Tibial nerve (tissue), 4 donors: ENCODE data around the gene TCF25. TPM values are rescaled to one million over a fixed set of nuclear protein-coding genes. Genes with fewer than 3 reads are reported as not detected.

ENCODE experiments used
- DNase-seq, 2 donors: peaks; one replicate each; pipeline ENCODE4 v3.0.0-alpha.2; 2019; ENCODE audit warnings: low spot score in 2 of 2
- H3K27ac ChIP-seq, 4 donors: fragments of 200-600 bp; sonication (generic) in 3 of 4; one replicate each; pipeline ENCODE4 v1.5.1; 2017 to 2019; ENCODE audit warnings: mild to moderate bottlenecking in 1 of 4
- H3K27me3 ChIP-seq, 2 donors: fragments of 200-600 bp; sonication (generic) in 1 of 2; one replicate each; pipeline versions ENCODE4 v1.5.1 to v1.6.0; 2017 to 2019
- H3K36me3 ChIP-seq, 3 donors: fragments of 200-600 bp; sonication (generic); one replicate each; pipeline ENCODE4 v1.5.1; 2018 to 2019
- H3K4me1 ChIP-seq, 4 donors: fragments of 200-600 bp; sonication (generic) in 3 of 4; one replicate each; pipeline ENCODE4 v1.5.1; 2017 to 2019
- H3K4me3 ChIP-seq, 4 donors: fragments of 200-600 bp; sonication (generic) in 3 of 4; one replicate each; pipeline ENCODE4 v1.5.1; 2017 to 2019; ENCODE audit warnings: mild to moderate bottlenecking in 1 of 4, moderate library complexity in 1 of 4
- H3K9me3 ChIP-seq, 4 donors: fragments of 200-600 bp; sonication (generic) in 3 of 4; one replicate each; pipeline ENCODE4 v1.5.1; 2017 to 2019
- CTCF ChIP-seq, 5 experiments: fragments of 200-600 bp in 3 of 5; fragments of 450-650 bp in 2 of 5; sonication (generic) in 3 of 5; IDR thresholded peaks; one replicate each; pipeline ENCODE4 v1.5.1; 2016 to 2019; ENCODE audit warnings: antibody characterized with exemption in 5 of 5, mild to moderate bottlenecking in 3 of 5, moderate library complexity in 2 of 5
- EP300 ChIP-seq, 2 donors: sonication (generic); formaldehyde crosslinking; IDR thresholded peaks; one replicate each; pipeline ENCODE4 v1.6.1; 2017; ENCODE audit warnings: antibody characterized with exemption in 2 of 2, mild to moderate bottlenecking in 1 of 2
- POLR2A ChIP-seq, 2 donors: fragments of 450-650 bp; IDR thresholded peaks; one replicate each; pipeline ENCODE4 v1.6.1; 2017; ENCODE audit warnings: antibody characterized with exemption in 2 of 2, mild to moderate bottlenecking in 2 of 2, moderate library complexity in 2 of 2
- WGBS, 2 donors: methylation state at CpG; one replicate each; pipeline ENCODE4 v1.1.5; 2018; 5-methylcytosine and 5-hydroxymethylcytosine counted together
- total RNA-seq, 4 donors: library from RNA; depleted of rRNA; stranded (reverse); fragments of >200 nt; gene quantifications; one replicate each; pipeline ENCODE4 v1.1.0, GENCODE V29; 2016

TCF25 gene
- total RNA-seq, 4 donors from 2014 or later: 181 to 350 (median 290) TPM

DNA sequence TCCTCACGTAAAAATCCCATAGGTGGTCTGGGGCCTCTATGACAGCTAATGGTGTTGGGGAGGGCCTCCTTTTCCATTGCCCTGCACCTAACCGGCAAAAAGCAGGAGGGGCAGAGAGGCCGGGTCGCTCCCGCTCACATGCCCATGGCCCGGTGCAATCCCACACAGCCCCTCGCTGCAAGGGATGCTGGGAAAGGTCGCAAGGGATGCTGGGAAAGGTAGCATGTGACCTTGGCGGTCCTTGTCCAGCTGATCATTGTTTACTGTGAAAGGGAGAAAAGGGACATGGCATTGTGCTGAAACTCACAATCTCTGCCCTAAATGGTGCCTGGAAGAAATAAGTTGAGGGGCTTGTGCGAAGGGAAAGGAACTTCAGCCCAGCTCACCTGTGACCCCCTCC is 85.2 kb downstream of the TCF25 start:
- Histone ChIP-seq H3K27ac (no peak overlapping the region), H3K4me1 (no peaks in the 10 kb centered on the region), H3K27me3 (no peaks in the 10 kb centered on the region), H3K36me3 (peaks cover 0 to 98% (median 0%) of the 10 kb centered on the region in 3 donors), H3K9me3 (no peaks in the 10 kb centered on the region), H3K4me3 (no peak overlapping the region)
- DNase-seq: no peak
- TF ChIP-seq EP300 (IDR thresholded peaks at IDR 0.05) (no peak), CTCF (IDR thresholded peaks at IDR 0.05) (no peak), POLR2A (IDR thresholded peaks at IDR 0.05) (no peak)
- 89 to 92% methylated on average over 10 of the region's 10 CpGs for WGBS, 2 donors

DNA sequence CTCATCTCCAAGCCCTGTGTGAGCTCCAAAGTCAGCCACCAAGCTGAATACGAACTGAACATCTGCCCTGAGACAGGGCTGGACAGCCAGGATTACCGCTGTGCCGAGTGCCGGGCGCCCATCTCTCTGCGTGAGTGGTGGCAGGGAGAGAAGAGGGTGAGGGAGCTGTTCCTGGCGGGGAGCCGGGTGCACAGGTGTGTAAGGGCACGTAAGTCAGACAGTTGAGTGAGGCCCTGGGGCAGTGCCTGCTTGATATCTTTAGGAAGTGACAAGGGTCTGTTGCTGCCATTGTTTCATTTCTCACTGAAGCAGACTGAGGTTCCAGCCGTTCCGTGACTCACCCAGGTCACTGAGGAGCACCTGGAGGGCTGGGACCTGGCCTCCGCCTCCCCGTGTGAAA is 87.6 kb downstream of the TCF25 start:
- no peaks in the 10 kb centered on the region for H3K27me3 ChIP-seq
- H3K27ac ChIP-seq: no peak overlapping the region
- H3K9me3 ChIP-seq: no peaks in the 10 kb centered on the region
- 92 to 96% methylated on average over 13 of the region's 13 CpGs for WGBS, 2 donors
- DNase-seq: no peak
- H3K4me1 ChIP-seq: no peaks in the 10 kb centered on the region
- H3K4me3 ChIP-seq: no peak overlapping the region
- TF ChIP-seq POLR2A (IDR thresholded peaks at IDR 0.05) (no peak), CTCF (IDR thresholded peaks at IDR 0.05) (no peak), EP300 (IDR thresholded peaks at IDR 0.05) (no peak)
- peaks cover 0 to 96% (median 0%) of the 10 kb centered on the region in 3 donors for H3K36me3 ChIP-seq

Other genes starting within 250 kb of the TCF25 start
- 100 to 1,000 TPM in 1 of 4 donors, 10 to 100 TPM in 3; 90.0 to 109 (median 92.7) TPM for gene CHMP1A, start 215.9 kb upstream of the TCF25 start, total RNA-seq
- 1 to 10 TPM; 4.8 to 9.0 (median 7.2) TPM for gene SPATA33, start 215.8 kb upstream of the TCF25 start, total RNA-seq
- 10 to 100 TPM; 32.6 to 93.6 (median 65.7) TPM for gene CDK10, start 186.9 kb upstream of the TCF25 start, total RNA-seq
- gene SPATA2L, start 171.9 kb upstream of the TCF25 start, total RNA-seq: 10 to 100 TPM; 10.7 to 33.6 (median 16.1) TPM
- 10 to 100 TPM in 1 of 4 donors, 1 to 10 TPM in 3; 5.9 to 14.1 (median 7.0) TPM for gene VPS9D1, start 152.7 kb upstream of the TCF25 start, total RNA-seq
- 100 to 1,000 TPM in 1 of 4 donors, 10 to 100 TPM in 3; 48.6 to 146 (median 68.8) TPM for gene ZNF276, start 152.1 kb upstream of the TCF25 start, total RNA-seq
- gene FANCA, start 56.9 kb upstream of the TCF25 start, total RNA-seq: 1 to 10 TPM in 3 of 4 donors, under 1 TPM in 1; 0.98 to 7.8 (median 1.6) TPM
- gene SPIRE2, start 45.1 kb upstream of the TCF25 start, total RNA-seq: 1 to 10 TPM in 3 of 4 donors, not detected in 1; 1.1 to 7.2 (median 3.1) TPM
- 10 to 100 TPM in 1 of 4 donors, 1 to 10 TPM in 3; 3.3 to 15.7 (median 6.9) TPM for gene MC1R, start 45.3 kb downstream of the TCF25 start, total RNA-seq
- gene TUBB3, start 49.8 kb downstream of the TCF25 start, total RNA-seq: 10 to 100 TPM in 1 of 4 donors, 1 to 10 TPM in 1, under 1 TPM in 1, not detected in 1; 0.59 to 12.0 (median 3.5) TPM
- gene DEF8, start 75.2 kb downstream of the TCF25 start, total RNA-seq: 100 to 1,000 TPM in 2 of 4 donors, 10 to 100 TPM in 2; 60.9 to 144 (median 96.6) TPM
- 1 to 10 TPM in 3 of 4 donors, under 1 TPM in 1; 0.42 to 2.6 (median 1.3) TPM for gene DBNDD1, start 145.9 kb downstream of the TCF25 start, total RNA-seq
- gene PRDM7, start 203.7 kb downstream of the TCF25 start, total RNA-seq: not detected